Measurements from ENCODE around the gene GPR132.
"Not testable (repeated sequence)": the region's sequence is repeated elsewhere in the genome, so short reads cannot be mapped to it uniquely, and the experiment has no call there.

GPR132 gene, protein sequence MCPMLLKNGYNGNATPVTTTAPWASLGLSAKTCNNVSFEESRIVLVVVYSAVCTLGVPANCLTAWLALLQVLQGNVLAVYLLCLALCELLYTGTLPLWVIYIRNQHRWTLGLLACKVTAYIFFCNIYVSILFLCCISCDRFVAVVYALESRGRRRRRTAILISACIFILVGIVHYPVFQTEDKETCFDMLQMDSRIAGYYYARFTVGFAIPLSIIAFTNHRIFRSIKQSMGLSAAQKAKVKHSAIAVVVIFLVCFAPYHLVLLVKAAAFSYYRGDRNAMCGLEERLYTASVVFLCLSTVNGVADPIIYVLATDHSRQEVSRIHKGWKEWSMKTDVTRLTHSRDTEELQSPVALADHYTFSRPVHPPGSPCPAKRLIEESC

DNA sequence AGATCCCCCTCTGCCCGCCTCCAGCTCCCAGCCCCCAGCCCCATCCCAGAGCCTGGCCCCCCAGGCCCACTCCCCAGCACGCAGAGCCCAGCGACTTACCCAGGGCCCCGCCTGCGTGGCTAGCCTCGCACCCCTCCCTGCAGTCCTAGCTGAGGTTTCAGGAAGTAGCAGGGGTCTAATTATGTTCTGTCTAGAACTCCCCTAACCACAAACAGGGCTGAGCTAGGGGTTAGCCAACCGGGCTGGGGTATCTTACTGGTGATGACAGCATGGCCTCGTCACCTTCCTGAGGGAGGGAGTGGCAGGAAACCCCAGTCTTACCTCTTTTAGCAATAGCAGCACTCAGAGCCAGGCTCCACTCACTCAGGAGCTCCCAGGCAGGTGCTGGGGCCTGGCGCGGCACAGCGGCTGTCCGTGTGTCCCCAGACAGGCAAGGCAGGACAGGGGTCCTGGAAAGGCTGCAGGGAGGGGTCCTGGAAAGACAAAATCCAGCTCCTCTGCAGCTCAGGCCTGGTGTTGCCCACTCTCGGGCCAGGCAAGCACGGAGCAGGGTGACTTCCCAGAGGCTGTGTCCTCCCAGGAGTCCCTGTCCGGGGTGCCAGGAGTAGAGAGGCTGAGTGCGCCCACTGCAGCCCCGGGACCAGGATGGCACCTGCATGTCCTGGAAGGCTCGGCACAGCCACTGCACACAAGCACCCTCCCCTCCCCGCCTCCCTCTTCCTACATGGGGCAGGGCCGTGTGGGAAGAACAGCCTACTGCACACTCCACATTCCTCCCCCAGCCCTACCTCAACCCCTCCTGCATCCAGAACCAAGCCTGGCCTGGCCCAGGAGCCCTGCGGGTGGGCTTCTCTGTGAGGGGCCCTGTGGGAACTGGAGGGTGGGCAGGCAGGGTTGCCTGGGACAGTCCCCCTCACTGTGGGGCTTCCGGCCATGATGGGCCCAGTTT, at the start of gene GPR132:
GPR132 (minus strand) TSS at position 151 of the 949 bp plus-strand sequence. CDS start 10,010 bp downstream, outside the sequence.
- Histone ChIP-seq H3K36me3 (ENCODE audit: control insufficient read depth in 2 of 2, insufficient read depth in 2 of 2, low read length in 2 of 2) (no peaks in the 10 kb centered on the region), H3K4me3 (ENCODE audit: low read length in 2 of 2) (peak within 1 kb of the TSS in 1 of 2 donors; percentile 29), H3K9me3 (ENCODE audit: control insufficient read depth in 2 of 2, low read length in 2 of 2) (no peaks in the 10 kb centered on the region), H3K9ac (ENCODE audit: low read length in 2 of 2) (peak within 1 kb of the TSS in 1 of 2 donors; percentile 15), H3K27ac (ENCODE audit: low read length) (no peak within 1 kb of the TSS), H3K4me1 (ENCODE audit: control insufficient read depth, insufficient read depth, low read length) (peaks cover 9% of the 10 kb centered on the region), H3K27me3 (ENCODE audit: control insufficient read depth in 1 of 2, insufficient read depth in 2 of 2, low read length in 2 of 2) (peaks cover 0 to 9% of the 10 kb centered on the region in 2 donors)

DNA sequence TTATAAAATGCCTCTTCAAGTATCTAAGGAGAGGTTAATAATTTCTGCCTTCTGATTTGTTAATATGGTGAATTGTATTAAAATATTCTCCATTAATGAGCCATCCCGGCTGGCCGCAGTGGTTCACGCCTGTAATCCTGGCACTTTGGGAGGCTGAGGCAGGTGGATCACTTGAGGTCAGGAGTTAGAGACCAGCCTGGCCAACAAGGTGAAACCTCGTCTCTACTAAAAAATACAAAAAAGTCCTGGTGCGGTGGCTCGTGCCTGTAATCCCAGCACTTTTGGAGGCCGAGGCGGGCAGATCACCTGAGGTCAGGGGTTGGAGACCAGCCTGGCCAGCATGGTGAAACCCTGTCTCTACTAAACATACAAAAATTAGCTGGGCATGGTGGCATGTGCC, 44.0 kb upstream of the GPR132 start:
- not testable (repeated sequence) for H3K9ac ChIP-seq (ENCODE audit: low read length in 2 of 2); H3K4me3 ChIP-seq (ENCODE audit: low read length in 2 of 2); H3K4me1 ChIP-seq (ENCODE audit: control insufficient read depth, insufficient read depth, low read length); H3K36me3 ChIP-seq (ENCODE audit: control insufficient read depth in 2 of 2, insufficient read depth in 2 of 2, low read length in 2 of 2); H3K27me3 ChIP-seq (ENCODE audit: control insufficient read depth in 1 of 2, insufficient read depth in 2 of 2, low read length in 2 of 2); H3K9me3 ChIP-seq (ENCODE audit: control insufficient read depth in 2 of 2, low read length in 2 of 2); H3K27ac ChIP-seq (ENCODE audit: low read length)

DNA sequence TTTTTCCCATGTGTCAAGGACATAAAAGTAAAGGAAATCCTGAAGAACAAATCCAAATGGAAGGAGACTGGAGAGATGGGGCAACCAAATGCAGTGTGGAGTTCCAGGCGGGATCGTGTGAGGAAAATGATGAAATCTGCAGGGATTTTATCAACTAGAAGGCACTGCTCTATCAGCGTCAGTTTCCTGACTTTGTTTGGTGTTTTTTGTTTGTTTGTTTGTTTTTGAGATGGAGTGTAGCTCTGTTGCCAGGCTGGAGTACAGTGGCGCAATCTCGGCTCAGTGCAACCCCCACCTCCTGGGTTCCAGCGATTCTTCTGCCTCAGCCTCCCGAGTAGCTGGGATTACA, 43.3 kb upstream of the GPR132 start:
- Histone ChIP-seq H3K27me3 (ENCODE audit: control insufficient read depth in 1 of 2, insufficient read depth in 2 of 2, low read length in 2 of 2) (peaks cover 0 to 5% of the 10 kb centered on the region in 2 donors), H3K36me3 (ENCODE audit: control insufficient read depth in 2 of 2, insufficient read depth in 2 of 2, low read length in 2 of 2) (no peaks in the 10 kb centered on the region), H3K9me3 (ENCODE audit: control insufficient read depth in 2 of 2, low read length in 2 of 2) (no peaks in the 10 kb centered on the region), H3K4me3 (ENCODE audit: low read length in 2 of 2) (no peak overlapping the region), H3K9ac (ENCODE audit: low read length in 2 of 2) (no peak overlapping the region), H3K4me1 (ENCODE audit: control insufficient read depth, insufficient read depth, low read length) (no peaks in the 10 kb centered on the region), H3K27ac (ENCODE audit: low read length) (no peak overlapping the region)

DNA sequence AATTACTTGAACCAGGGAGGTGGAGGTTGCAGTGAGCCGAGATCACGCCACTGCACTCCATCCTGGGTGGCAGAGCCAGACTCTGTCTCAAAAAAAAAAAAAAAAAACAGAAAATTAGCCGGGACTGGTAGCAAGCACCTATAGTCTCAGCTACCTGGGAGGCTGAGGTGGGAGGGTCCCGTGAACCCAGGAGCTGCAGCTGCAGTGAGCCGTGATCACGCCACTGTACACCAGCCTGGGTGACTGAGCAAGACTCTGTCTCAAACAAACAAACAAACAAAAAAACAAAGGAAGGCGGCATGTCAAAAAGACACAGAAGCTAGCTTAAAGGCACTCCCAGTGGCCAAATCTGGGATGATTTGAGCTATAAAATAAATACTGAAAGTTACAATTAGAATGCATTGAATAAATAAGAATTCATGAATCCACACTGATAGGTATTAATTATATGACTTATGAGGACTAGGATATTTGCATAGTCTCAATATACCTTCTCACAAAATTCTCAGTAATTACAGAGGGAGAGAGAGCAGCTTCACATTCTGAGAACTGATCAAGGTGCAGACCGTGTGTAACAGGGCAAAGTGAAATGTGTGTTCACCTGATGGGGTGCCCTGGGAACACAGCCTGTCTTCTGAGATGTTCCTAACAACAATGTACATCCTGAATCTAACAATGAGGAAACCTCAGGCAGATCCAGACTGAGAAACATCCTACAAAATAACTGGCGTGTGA, 42.7 kb upstream of the GPR132 start:
- Histone ChIP-seq H3K9ac (ENCODE audit: low read length in 2 of 2) (no peak overlapping the region), H3K4me3 (ENCODE audit: low read length in 2 of 2) (no peak overlapping the region), H3K27ac (ENCODE audit: low read length) (no peak overlapping the region), H3K36me3 (ENCODE audit: control insufficient read depth in 2 of 2, insufficient read depth in 2 of 2, low read length in 2 of 2) (no peaks in the 10 kb centered on the region), H3K27me3 (ENCODE audit: control insufficient read depth in 1 of 2, insufficient read depth in 2 of 2, low read length in 2 of 2) (peaks cover 0 to 7% of the 10 kb centered on the region in 2 donors), H3K4me1 (ENCODE audit: control insufficient read depth, insufficient read depth, low read length) (no peaks in the 10 kb centered on the region), H3K9me3 (ENCODE audit: control insufficient read depth in 2 of 2, low read length in 2 of 2) (no peaks in the 10 kb centered on the region)

DNA sequence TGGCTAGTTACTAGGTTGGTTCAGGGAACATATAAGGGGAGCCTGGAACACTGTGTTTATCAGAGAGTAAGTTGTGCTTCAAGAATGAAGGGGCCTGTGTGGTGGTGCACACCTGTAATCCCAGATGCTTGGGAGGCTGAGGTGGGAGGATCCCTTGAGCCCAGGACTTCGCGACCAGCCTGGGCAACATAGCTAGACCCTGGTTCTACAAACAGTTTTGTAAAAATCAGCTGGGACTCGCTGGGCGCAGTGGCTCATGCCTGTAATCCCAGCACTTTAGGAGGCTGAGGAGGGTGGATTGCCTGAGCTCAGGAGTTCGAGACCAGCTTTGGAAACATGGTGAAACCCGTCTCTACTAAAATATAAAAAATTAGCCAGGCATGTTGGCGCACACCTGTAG, 42.1 kb upstream of the GPR132 start:
- no peaks in the 10 kb centered on the region for H3K9me3 ChIP-seq (ENCODE audit: control insufficient read depth in 2 of 2, low read length in 2 of 2)
- peaks cover 0 to 12% of the 10 kb centered on the region in 2 donors for H3K27me3 ChIP-seq (ENCODE audit: control insufficient read depth in 1 of 2, insufficient read depth in 2 of 2, low read length in 2 of 2)

DNA sequence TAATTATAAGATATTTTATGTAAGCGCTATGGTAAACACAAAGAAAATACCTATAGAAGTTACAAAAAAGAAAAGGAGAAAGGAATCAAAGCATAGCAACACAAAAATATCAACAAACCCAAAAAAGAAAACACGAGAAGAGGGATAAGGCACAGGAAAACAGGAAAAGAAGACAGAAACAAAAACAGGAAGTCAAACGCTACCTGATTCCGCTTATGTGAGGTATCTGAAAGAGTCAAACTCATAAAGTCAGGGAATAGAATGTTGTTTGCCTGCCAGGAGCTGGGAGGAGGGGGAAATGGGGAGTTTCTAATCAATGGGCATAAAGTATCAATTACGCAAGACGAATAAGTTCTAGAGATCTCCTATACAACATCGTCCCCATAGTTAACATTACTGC, 39.9 kb upstream of the GPR132 start:
- H3K4me1 ChIP-seq (ENCODE audit: control insufficient read depth, insufficient read depth, low read length), result no peaks in the 10 kb centered on the region
- no peaks in the 10 kb centered on the region for H3K9me3 ChIP-seq (ENCODE audit: control insufficient read depth in 2 of 2, low read length in 2 of 2)
- H3K36me3 ChIP-seq (ENCODE audit: control insufficient read depth in 2 of 2, insufficient read depth in 2 of 2, low read length in 2 of 2), result no peaks in the 10 kb centered on the region
- H3K4me3 ChIP-seq (ENCODE audit: low read length in 2 of 2), result no peak overlapping the region
- H3K27me3 ChIP-seq (ENCODE audit: control insufficient read depth in 1 of 2, insufficient read depth in 2 of 2, low read length in 2 of 2), result peaks cover 0 to 12% of the 10 kb centered on the region in 2 donors
- no peak overlapping the region for H3K27ac ChIP-seq (ENCODE audit: low read length)
- H3K9ac ChIP-seq (ENCODE audit: low read length in 2 of 2), result no peak overlapping the region

More for the DNA sequence above, 42.1 kb upstream of the GPR132 start:
- Histone ChIP-seq H3K27ac (ENCODE audit: low read length) (no peak overlapping the region), H3K9ac (ENCODE audit: low read length in 2 of 2) (no peak overlapping the region), H3K4me3 (ENCODE audit: low read length in 2 of 2) (no peak overlapping the region), H3K4me1 (ENCODE audit: control insufficient read depth, insufficient read depth, low read length) (no peaks in the 10 kb centered on the region), H3K36me3 (ENCODE audit: control insufficient read depth in 2 of 2, insufficient read depth in 2 of 2, low read length in 2 of 2) (no peaks in the 10 kb centered on the region)

DNA sequence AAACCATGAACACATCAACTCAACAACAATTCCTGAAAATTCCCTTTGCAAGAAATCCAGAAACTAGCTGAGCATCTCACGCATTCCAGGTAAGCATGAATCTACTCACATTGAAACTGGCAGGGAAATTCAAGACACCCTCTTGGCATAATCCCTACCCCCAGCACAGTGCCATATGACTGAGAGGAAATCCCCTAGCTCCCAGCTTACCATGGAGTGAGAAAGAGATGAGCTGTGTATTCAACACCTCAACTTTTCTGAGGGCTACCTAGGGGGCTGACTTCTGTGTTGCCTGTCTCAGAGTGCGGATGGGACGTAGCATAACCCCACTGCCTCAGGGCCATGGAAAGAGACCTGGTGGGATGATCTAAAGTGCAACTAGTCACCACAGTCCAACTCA, 37.7 kb upstream of the GPR132 start:
- no peaks in the 10 kb centered on the region for H3K4me1 ChIP-seq (ENCODE audit: control insufficient read depth, insufficient read depth, low read length)
- H3K9me3 ChIP-seq (ENCODE audit: control insufficient read depth in 2 of 2, low read length in 2 of 2), result no peaks in the 10 kb centered on the region
- no peaks in the 10 kb centered on the region for H3K36me3 ChIP-seq (ENCODE audit: control insufficient read depth in 2 of 2, insufficient read depth in 2 of 2, low read length in 2 of 2)
- H3K27ac ChIP-seq (ENCODE audit: low read length), result no peak overlapping the region
- no peak overlapping the region for H3K4me3 ChIP-seq (ENCODE audit: low read length in 2 of 2)
- H3K27me3 ChIP-seq (ENCODE audit: control insufficient read depth in 1 of 2, insufficient read depth in 2 of 2, low read length in 2 of 2), result peaks cover 0 to 8% of the 10 kb centered on the region in 2 donors
- H3K9ac ChIP-seq (ENCODE audit: low read length in 2 of 2), result no peak overlapping the region

DNA sequence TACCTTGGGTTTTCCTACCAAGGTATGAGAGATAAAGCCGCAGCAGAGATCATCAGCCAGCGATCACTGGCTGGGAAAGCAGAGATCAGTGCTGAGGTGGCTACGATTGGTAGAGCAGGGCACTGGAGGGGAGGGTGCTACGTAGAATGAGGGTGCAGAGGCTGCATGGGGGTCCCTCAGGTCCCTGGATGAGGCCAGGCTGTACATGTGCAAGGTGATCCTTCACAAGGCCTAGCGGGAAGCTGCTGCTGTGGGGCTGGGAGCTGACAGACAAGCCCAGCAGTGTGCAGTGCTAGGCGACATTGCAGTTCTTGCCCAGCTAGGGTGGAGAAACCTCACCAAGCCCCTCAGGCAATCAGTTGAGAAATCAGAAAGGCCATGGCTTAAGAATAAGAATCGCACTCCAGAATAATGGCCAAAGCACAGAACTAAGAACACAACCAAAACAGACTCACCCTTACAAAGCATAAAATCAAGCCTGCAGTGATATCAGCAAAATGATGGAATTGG, 37.2 kb upstream of the GPR132 start:
- Histone ChIP-seq H3K4me1 (ENCODE audit: control insufficient read depth, insufficient read depth, low read length) (no peaks in the 10 kb centered on the region), H3K36me3 (ENCODE audit: control insufficient read depth in 2 of 2, insufficient read depth in 2 of 2, low read length in 2 of 2) (no peaks in the 10 kb centered on the region), H3K27me3 (ENCODE audit: control insufficient read depth in 1 of 2, insufficient read depth in 2 of 2, low read length in 2 of 2) (peaks cover 0 to 8% of the 10 kb centered on the region in 2 donors), H3K4me3 (ENCODE audit: low read length in 2 of 2) (no peak overlapping the region), H3K9me3 (ENCODE audit: control insufficient read depth in 2 of 2, low read length in 2 of 2) (no peaks in the 10 kb centered on the region), H3K27ac (ENCODE audit: low read length) (no peak overlapping the region), H3K9ac (ENCODE audit: low read length in 2 of 2) (no peak overlapping the region)

DNA sequence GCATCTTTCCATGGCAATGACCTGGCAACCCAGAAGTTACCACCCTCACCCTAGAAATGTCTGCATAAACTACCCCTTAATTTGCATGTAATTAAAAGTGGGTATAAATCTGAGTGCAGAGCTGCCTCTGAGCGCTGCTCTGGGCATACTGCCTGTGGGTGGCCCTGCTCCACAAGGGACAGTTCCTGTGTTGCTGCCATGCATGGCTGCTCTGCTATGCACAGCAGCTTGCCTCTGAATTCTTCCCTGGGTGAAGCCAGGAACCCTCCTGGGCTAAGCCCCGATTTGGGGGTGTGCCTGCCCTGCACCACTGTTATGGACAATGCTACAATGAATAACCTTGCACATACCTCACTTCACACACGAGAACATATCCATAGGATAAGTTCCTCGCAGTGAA, 35.7 kb upstream of the GPR132 start:
- Histone ChIP-seq H3K27ac (ENCODE audit: low read length) (no peak overlapping the region), H3K4me3 (ENCODE audit: low read length in 2 of 2) (no peak overlapping the region), H3K36me3 (ENCODE audit: control insufficient read depth in 2 of 2, insufficient read depth in 2 of 2, low read length in 2 of 2) (no peaks in the 10 kb centered on the region), H3K4me1 (ENCODE audit: control insufficient read depth, insufficient read depth, low read length) (no peaks in the 10 kb centered on the region), H3K9me3 (ENCODE audit: control insufficient read depth in 2 of 2, low read length in 2 of 2) (no peaks in the 10 kb centered on the region), H3K27me3 (ENCODE audit: control insufficient read depth in 1 of 2, insufficient read depth in 2 of 2, low read length in 2 of 2) (peaks cover 0 to 8% of the 10 kb centered on the region in 2 donors), H3K9ac (ENCODE audit: low read length in 2 of 2) (no peak overlapping the region)

DNA sequence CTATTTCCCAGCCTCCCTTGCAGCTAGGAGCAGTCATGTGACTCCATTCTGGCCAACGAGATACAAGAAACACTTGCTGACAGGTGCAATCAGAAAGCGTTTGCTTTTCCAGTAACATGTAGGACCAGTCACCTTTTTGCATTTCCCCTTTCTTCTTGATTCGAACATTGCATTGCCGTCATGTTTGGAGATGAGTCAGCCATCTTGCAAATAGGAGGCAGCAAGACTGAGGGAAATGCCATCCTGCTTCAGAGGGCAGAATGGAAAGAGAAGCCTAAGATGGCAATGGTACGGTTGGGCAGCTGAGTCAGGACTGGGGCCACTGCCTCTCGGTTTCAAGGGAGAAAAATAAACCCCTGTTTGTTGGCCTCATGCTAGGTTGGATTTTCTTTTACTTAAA, 34.5 kb upstream of the GPR132 start:
- Histone ChIP-seq H3K27ac (ENCODE audit: low read length) (no peak overlapping the region), H3K9me3 (ENCODE audit: control insufficient read depth in 2 of 2, low read length in 2 of 2) (no peaks in the 10 kb centered on the region), H3K4me1 (ENCODE audit: control insufficient read depth, insufficient read depth, low read length) (no peaks in the 10 kb centered on the region), H3K27me3 (ENCODE audit: control insufficient read depth in 1 of 2, insufficient read depth in 2 of 2, low read length in 2 of 2) (peaks cover 0 to 8% of the 10 kb centered on the region in 2 donors), H3K4me3 (ENCODE audit: low read length in 2 of 2) (no peak overlapping the region), H3K36me3 (ENCODE audit: control insufficient read depth in 2 of 2, insufficient read depth in 2 of 2, low read length in 2 of 2) (no peaks in the 10 kb centered on the region), H3K9ac (ENCODE audit: low read length in 2 of 2) (no peak overlapping the region)

Data from stomach smooth muscle (tissue), 2 donors.